SU-DHL-6 (cell line): ENCODE data around the gene FIZ1.
"Not testable (repeated sequence)": the region's sequence is repeated elsewhere in the genome, so short reads cannot be mapped to it uniquely, and the experiment has no call there.

Experiments used
- H2AFZ ChIP-seq: fragments of 200-600 bp; sonication (generic); 2 replicates; pipeline ENCODE4 v1.6.1; 2014; ENCODE audit warnings: low read depth, mild to moderate bottlenecking, moderate library complexity, mixed read lengths, antibody characterized with exemption, low read length; ENCODE audit not compliant: severe bottlenecking
- H3F3A ChIP-seq: fragments of 200-600 bp; shearing (Covaris generic); 2 replicates; pipeline ENCODE4 v1.6.0; 2016; ENCODE audit warnings: antibody characterized with exemption, mild to moderate bottlenecking; ENCODE audit not compliant: insufficient read depth
- H3K27ac ChIP-seq: fragments of 200-600 bp; sonication (generic); 2 replicates; pipeline ENCODE4 v1.5.1; 2016; ENCODE audit warnings: low read depth, mild to moderate bottlenecking, low read length, moderate library complexity, mixed read lengths
- H3K27me3 ChIP-seq: fragments of 200-600 bp; sonication (generic), shearing (Covaris generic); 2 replicates; pipeline ENCODE4 v1.6.0; 2014; ENCODE audit warnings: mild to moderate bottlenecking, low read length
- H3K36me3 ChIP-seq: fragments of 200-600 bp; sonication (generic); 2 replicates; pipeline ENCODE4 v1.6.1; 2014; ENCODE audit warnings: mild to moderate bottlenecking, low read length, mixed read lengths
- H3K4me2 ChIP-seq: fragments of 300-600, 200-600 bp; shearing (Covaris generic), sonication (generic); 2 replicates; pipeline ENCODE4 v1.6.0; 2014; ENCODE audit warnings: low read length, low read depth, mild to moderate bottlenecking; ENCODE audit not compliant: poor library complexity, severe bottlenecking
- H3K4me3 ChIP-seq: fragments of 200-600 bp; sonication (generic); 2 replicates; pipeline ENCODE4 v1.5.1; 2014; ENCODE audit warnings: antibody characterized with exemption, low read length, mild to moderate bottlenecking, mixed read lengths; ENCODE audit not compliant: insufficient read depth, poor library complexity, severe bottlenecking
- H3K79me2 ChIP-seq: fragments of 200-600 bp; sonication (generic); 2 replicates; pipeline ENCODE4 v1.6.1; 2014; ENCODE audit warnings: mild to moderate bottlenecking, low read length, moderate library complexity; ENCODE audit not compliant: insufficient read depth
- H3K9ac ChIP-seq: fragments of 200-600 bp; sonication (generic); 2 replicates; pipeline ENCODE4 v1.7.0; 2014; ENCODE audit warnings: mild to moderate bottlenecking, low read length
- H3K9me2 ChIP-seq: fragments of 200-600 bp; sonication (generic); replicated peaks from 2 replicates; pipeline ENCODE4 v1.6.1; 2014; ENCODE audit warnings: low read length; ENCODE audit not compliant: insufficient read depth
- H3K9me3 ChIP-seq: fragments of 200-600 bp; sonication (generic); 2 replicates; pipeline ENCODE4 v1.6.1; 2014; ENCODE audit warnings: low read length, mixed read lengths; ENCODE audit not compliant: insufficient read depth
- H4K20me1 ChIP-seq: fragments of 200-600 bp; sonication (generic); 2 replicates; pipeline ENCODE4 v1.6.1; 2014; ENCODE audit warnings: low read depth, mild to moderate bottlenecking, antibody characterized with exemption, low read length, moderate library complexity, mixed read lengths
- CTCF ChIP-seq: fragments of 200-600 bp; sonication (generic); IDR thresholded peaks from one replicate; pipeline ENCODE4 v1.5.1; 2017; ENCODE audit warnings: antibody characterized with exemption, mild to moderate bottlenecking, low read length, moderate library complexity; ENCODE audit not compliant: insufficient read depth, poor library complexity, severe bottlenecking
- EZH2phosphoT487 ChIP-seq: fragments of 200-600 bp; sonication (generic), shearing (Covaris generic); conservative IDR thresholded peaks from 2 replicates; pipeline ENCODE4 v1.6.1; 2018; ENCODE audit warnings: mild to moderate bottlenecking, antibody characterized with exemption, low read length, moderate library complexity, mixed read lengths

The FIZ1 gene

DNA sequence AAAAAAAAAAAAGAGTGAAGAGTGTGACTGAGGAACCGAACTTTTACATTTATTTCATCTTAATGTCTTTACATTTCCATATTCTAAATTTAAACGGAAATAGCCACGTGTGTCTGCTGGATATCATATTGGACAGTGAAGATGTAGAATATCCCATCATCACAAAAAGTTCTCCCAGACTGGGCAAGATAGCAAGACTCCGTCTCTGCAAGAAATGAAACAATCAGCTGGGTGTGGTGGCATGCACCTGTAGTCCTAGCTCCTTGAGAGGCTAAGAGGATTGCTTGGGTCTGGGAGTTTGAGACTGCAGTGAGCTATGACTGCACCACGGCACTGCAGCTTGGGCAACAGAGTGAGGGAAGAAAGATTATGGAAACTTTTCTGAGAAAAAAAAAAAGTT is 22.6 kb downstream of the FIZ1 start:
- TF ChIP-seq CTCF: no peak
- TF ChIP-seq EZH2phosphoT487: no peak
- Histone ChIP-seq H3K9me2 (no peaks in the 10 kb centered on the region), H3K9me3 (no peaks in the 10 kb centered on the region), H3K36me3 (no peaks in the 10 kb centered on the region), H3K4me2 (no peak overlapping the region), H3K27ac (no peak overlapping the region), H3K27me3 (no peaks in the 10 kb centered on the region), H3K79me2 (no peaks in the 10 kb centered on the region), H2AFZ (no peak overlapping the region), H4K20me1 (no peaks in the 10 kb centered on the region), H3K4me3 (no peak overlapping the region), H3F3A (0 out of 2 replicates have a peak, but pooled peaks cover 3% of the 10 kb centered on the region), H3K9ac (no peak overlapping the region)

GRCh38 chr19:55573929-55574328 is 25.4 kb downstream of the FIZ1 start:
- not testable (repeated sequence) for H3K27me3 ChIP-seq, H3K36me3 ChIP-seq, H3K79me2 ChIP-seq, H3K9ac ChIP-seq, H3K9me3 ChIP-seq, H3K27ac ChIP-seq, H3F3A ChIP-seq, H2AFZ ChIP-seq, H3K4me3 ChIP-seq, H3K9me2 ChIP-seq, H3K4me2 ChIP-seq, H4K20me1 ChIP-seq

DNA sequence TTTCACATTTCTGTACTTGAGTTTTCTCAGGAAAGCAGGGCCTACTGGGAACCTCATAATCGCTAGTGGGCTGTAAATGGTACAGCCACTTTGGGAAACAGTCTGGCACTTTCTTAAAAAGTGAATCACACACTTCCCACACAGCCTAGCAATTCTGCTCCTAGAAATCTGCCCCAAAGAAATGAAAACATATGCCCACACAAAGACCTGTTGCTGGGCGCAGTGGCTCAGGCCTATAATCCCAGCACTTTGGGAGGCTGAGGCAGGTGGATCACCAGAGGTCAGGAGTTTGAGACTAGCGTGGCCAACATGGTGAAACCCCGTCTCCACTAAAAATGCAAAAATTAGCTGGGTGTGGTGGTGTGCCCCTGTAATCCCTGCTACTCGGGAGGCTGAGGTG is 29.8 kb downstream of the FIZ1 start:
- H3K9me3 ChIP-seq, H3K9ac ChIP-seq, H3K79me2 ChIP-seq, H3K27me3 ChIP-seq, H3K36me3 ChIP-seq, H2AFZ ChIP-seq, H3K4me3 ChIP-seq, H3K27ac ChIP-seq, H3K9me2 ChIP-seq, H3F3A ChIP-seq, H3K4me2 ChIP-seq, H4K20me1 ChIP-seq: not testable (repeated sequence)

DNA sequence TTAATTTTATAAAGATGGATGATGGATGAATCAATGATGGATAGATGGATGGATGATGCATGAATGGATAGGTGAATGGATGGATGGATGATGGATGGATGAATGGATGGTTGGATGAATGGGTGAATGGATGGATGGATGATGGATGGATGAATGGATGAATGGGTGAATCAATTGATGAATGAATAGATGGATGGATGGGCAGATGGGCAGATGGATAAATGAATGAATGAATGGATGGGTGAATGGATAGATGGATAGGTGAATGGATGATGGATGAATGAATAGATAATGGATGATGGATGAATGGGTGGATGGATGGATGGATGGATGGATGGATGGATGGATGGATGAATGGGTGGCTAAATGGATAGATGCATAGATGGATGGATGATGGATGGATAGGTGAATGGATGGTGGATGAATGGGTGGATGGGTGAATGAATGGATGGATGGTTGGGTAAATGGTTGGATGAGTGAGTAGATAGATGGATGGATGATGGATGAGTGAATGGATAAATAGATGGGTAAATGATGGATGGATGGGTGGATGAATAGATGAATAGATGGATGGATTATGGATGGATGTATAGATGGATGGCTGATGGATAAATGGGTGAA is 31.5 kb downstream of the FIZ1 start:
- Histone ChIP-seq H4K20me1 (no peaks in the 10 kb centered on the region), H3K36me3 (no peaks in the 10 kb centered on the region), H3K27me3 (no peaks in the 10 kb centered on the region), H3K9me3 (no peaks in the 10 kb centered on the region), H3K9ac (no peak overlapping the region), H3F3A (no peaks in the 10 kb centered on the region), H3K27ac (no peak overlapping the region), H3K79me2 (no peaks in the 10 kb centered on the region), H3K4me2 (no peak overlapping the region), H2AFZ (no peak overlapping the region), H3K4me3 (no peak overlapping the region), H3K9me2 (no peaks in the 10 kb centered on the region)
- TF ChIP-seq CTCF (no peak), EZH2phosphoT487 (no peak)
